Peyer's patch (tissue), 4 donors: ENCODE data around the gene RNF213.

Experiments used
- POLR2A ChIP-seq, 2 donors: fragments of 450-650 bp; IDR thresholded peaks; one replicate each; pipeline ENCODE4 v1.5.1; 2017; ENCODE audit warnings: antibody characterized with exemption in 2 of 2, mild to moderate bottlenecking in 2 of 2, moderate library complexity in 2 of 2
- TF ChIP-seq, protein P1 (sequence below), 6 experiments: fragments of 450-650 bp in 4 of 6; fragments of 200-600 bp in 2 of 6; sonication (generic) in 1 of 6; IDR thresholded peaks; one replicate each; pipeline ENCODE4 v1.5.1; 2017 to 2019; ENCODE audit warnings: antibody characterized with exemption in 6 of 6, mild to moderate bottlenecking in 3 of 6, moderate library complexity in 1 of 6

DNA sequence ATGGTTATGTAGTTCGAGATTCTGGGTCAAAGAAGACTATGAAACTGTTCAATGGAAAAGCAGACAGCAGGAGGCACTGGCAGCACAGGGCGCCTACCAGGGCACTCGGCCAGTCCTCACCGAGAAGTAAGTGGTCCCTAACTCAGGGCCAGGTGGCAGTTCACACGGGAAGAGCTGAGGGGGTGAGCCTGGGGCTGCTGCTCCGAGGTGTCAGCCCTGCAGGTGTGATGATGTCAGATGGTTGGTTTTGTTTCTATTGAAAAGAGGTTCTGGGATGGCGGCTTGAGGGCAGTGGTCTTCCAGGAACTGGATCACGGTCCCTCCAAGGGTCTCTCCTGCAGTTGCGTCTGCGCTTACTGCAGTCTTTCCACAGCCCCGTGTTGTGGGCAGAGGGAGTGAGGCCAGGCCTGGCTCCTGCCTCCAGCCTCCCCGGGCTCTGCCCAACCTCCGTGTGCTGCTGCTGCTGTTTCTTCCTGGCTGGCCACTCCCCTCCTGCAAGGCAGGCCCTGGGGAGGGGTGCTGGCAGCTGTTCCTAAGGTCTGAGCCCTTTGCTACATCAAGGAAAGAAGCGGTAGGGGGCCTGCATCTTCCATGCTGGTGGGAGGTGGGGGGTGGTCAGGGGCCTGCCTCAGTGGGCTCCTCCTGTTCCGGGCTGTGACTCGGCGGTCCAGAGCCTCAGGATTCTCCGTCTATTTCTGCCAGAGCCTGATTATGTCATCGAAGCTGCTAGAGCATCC is 22.6 kb downstream of the RNF213 start:
- TF ChIP-seq, protein P1, sequence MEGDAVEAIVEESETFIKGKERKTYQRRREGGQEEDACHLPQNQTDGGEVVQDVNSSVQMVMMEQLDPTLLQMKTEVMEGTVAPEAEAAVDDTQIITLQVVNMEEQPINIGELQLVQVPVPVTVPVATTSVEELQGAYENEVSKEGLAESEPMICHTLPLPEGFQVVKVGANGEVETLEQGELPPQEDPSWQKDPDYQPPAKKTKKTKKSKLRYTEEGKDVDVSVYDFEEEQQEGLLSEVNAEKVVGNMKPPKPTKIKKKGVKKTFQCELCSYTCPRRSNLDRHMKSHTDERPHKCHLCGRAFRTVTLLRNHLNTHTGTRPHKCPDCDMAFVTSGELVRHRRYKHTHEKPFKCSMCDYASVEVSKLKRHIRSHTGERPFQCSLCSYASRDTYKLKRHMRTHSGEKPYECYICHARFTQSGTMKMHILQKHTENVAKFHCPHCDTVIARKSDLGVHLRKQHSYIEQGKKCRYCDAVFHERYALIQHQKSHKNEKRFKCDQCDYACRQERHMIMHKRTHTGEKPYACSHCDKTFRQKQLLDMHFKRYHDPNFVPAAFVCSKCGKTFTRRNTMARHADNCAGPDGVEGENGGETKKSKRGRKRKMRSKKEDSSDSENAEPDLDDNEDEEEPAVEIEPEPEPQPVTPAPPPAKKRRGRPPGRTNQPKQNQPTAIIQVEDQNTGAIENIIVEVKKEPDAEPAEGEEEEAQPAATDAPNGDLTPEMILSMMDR (IDR thresholded peaks at IDR 0.05), result no peak
- no peak for TF ChIP-seq POLR2A (IDR thresholded peaks at IDR 0.05)
